Activated naive CD8-positive, alpha-beta T cell treated with anti-CD3 and anti-CD28 coated beads, Interleukin-2, amount 10 ng/mL, durations not matched to agents 7 days and 5 days (primary cell): ENCODE data around the gene FCAMR. TPM values are rescaled to one million over a fixed set of nuclear protein-coding genes. Genes with fewer than 3 reads are reported as not detected.

Experiments
- ATAC-seq: fragments of 150-1000 bp; cut with Tn5 transposase; one replicate; pipeline ENCODE4 v1.10.0; 2021; ENCODE audit warnings: low read depth, moderate library complexity
- POLR2A ChIA-PET: fragments of 350-600 bp; sonication (Branson Sonifier 250); formaldehyde crosslinking; loops from one replicate; lab custom pipeline; 2021; ENCODE audit warnings: antibody characterized with exemption; lab: Charles Lee
- DNase-seq: peaks from one replicate; pipeline ENCODE4 v3.0.0; 2021
- H3K27ac Mint-ChIP-seq: one replicate; pipeline ENCODE4 v1.8.0; 2022; ENCODE audit warnings: mild to moderate bottlenecking, mixed read lengths
- H3K27me3 Mint-ChIP-seq: one replicate; pipeline ENCODE4 v1.8.0; 2022; ENCODE audit warnings: mild to moderate bottlenecking, moderate library complexity, mixed read lengths
- H3K36me3 Mint-ChIP-seq: one replicate; pipeline ENCODE4 v1.8.0; 2021; ENCODE audit warnings: mild to moderate bottlenecking, mixed read lengths
- H3K4me1 Mint-ChIP-seq: one replicate; pipeline ENCODE4 v1.8.0; 2021; ENCODE audit warnings: mixed read lengths
- H3K4me3 Mint-ChIP-seq: one replicate; pipeline ENCODE4 v1.8.0; 2022; ENCODE audit warnings: mild to moderate bottlenecking, moderate library complexity, mixed read lengths
- H3K9me3 Mint-ChIP-seq: one replicate; pipeline ENCODE4 v1.8.0; 2021; ENCODE audit warnings: mixed read lengths
- total RNA-seq, 2 experiments: library from RNA; stranded (reverse); gene quantifications; one replicate each; pipeline ENCODE4 v1.2.3, GENCODE V29; 2021

FCAMR gene
- total RNA-seq, 2 experiments from 2014 or later = 0.22 TPM; not detected in 1

DNA sequence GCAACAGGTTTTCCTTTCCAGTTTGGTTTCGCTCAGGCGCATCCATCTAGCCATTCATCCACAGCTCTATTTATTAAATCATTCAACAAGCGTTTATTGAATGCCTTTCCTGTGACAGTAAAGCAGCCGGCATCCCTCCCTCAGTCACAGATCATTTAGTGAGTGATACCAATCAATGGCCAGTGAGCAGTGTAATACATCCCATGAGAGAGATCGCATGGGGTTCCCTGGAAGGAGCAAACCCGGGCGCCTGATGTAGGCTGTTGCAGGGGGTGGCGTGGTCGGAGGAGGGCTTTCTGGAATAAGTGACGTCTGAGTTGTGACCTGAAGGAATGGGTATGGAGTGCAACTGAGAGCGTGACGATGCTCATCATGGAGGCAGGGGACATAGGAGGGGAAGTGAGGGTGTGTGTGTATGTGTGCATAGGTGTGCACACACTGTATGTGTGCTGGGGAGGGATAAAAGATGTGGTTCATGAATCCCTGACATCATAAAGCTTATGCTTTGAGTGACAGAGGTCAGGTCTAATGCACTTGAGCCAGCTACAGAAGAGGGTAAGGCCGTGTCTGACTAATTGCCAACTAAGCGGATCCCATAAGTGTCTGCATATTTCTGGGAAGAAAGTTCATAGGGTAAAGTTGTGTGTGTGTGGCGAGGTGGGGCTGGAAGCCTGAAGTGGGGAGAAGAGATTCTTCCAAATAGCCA lies 55.1 kb downstream of the FCAMR start:
- H3K4me3 Mint-ChIP-seq = peak overlapping the region; percentile 3

GRCh38 chr1:206913766-206914537 lies 56.3 kb downstream of the FCAMR start:
- Mint-ChIP-seq H3K4me1 (peaks cover 64% of the 10 kb centered on the region), H3K9me3 (no peaks in the 10 kb centered on the region), H3K27me3 (no peaks in the 10 kb centered on the region), H3K36me3 (peaks cover 50% of the 10 kb centered on the region), H3K4me3 (no peak overlapping the region), H3K27ac (peak overlapping the region; percentile 22)
- ATAC-seq (no peak), DNase-seq (no peak)
- POLR2A ChIA-PET = interaction anchor here (1.0 kb wide), 1 partner anchor 179 kb away, joined by 4 read pairs; no protein-coding TSS in a partner anchor

More for the DNA sequence above, 55.1 kb downstream of the FCAMR start:
- DNase-seq (no peak), ATAC-seq (no peak)
- Mint-ChIP-seq H3K36me3 (peaks cover 52% of the 10 kb centered on the region), H3K27ac (no peak overlapping the region), H3K9me3 (no peaks in the 10 kb centered on the region), H3K27me3 (no peaks in the 10 kb centered on the region), H3K4me1 (peaks cover 71% of the 10 kb centered on the region)
- POLR2A ChIA-PET = no interaction called here

- POLR2A ChIA-PET = interaction anchor here (0.6 to 2.2 kb wide), 5 partner anchors 9 to 198 kb away, joined by 3 to 14 read pairs (median 10); partner anchors contain the start of gene FCMR
- H3K36me3 Mint-ChIP-seq = peaks cover 48% of the 10 kb centered on the region
- no peaks in the 10 kb centered on the region for H3K9me3 Mint-ChIP-seq
- peaks cover 57% of the 10 kb centered on the region for H3K4me1 Mint-ChIP-seq
- no peaks in the 10 kb centered on the region for H3K27me3 Mint-ChIP-seq
- ATAC-seq (peak; percentile 43), DNase-seq (no peak)
- no peak overlapping the region for H3K4me3 Mint-ChIP-seq
- H3K27ac Mint-ChIP-seq = no peak overlapping the region
Measured at GRCh38 chr1:206912445-206913095, 57.7 kb downstream of the FCAMR start.

- POLR2A ChIA-PET = interaction anchor here (2.0 to 2.2 kb wide), 2 partner anchors 10 to 14 kb away, joined by 10 to 14 read pairs; partner anchors contain the start of gene FCMR
- no peaks in the 10 kb centered on the region for H3K9me3 Mint-ChIP-seq
- no peak overlapping the region for H3K27ac Mint-ChIP-seq
- H3K36me3 Mint-ChIP-seq = peaks cover 41% of the 10 kb centered on the region
- H3K27me3 Mint-ChIP-seq = no peaks in the 10 kb centered on the region
- peaks cover 49% of the 10 kb centered on the region for H3K4me1 Mint-ChIP-seq
- H3K4me3 Mint-ChIP-seq = no peak overlapping the region
- DNase-seq (no peak), ATAC-seq (no peak)
Measured at GRCh38 chr1:206911064-206911663, 59.1 kb downstream of the FCAMR start.

GRCh38 chr1:206909883-206910318 lies 60.4 kb downstream of the FCAMR start:
- POLR2A ChIA-PET = interaction anchor here (0.6 to 2.5 kb wide), 8 partner anchors 9 to 253 kb away, joined by 3 to 21 read pairs (median 4); partner anchors contain the start of gene FCMR
- DNase-seq (no peak), ATAC-seq (no peak)
- H3K4me3 Mint-ChIP-seq = peak overlapping the region; percentile 46
- no peaks in the 10 kb centered on the region for H3K9me3 Mint-ChIP-seq
- H3K27ac Mint-ChIP-seq = no peak overlapping the region
- H3K4me1 Mint-ChIP-seq = peaks cover 49% of the 10 kb centered on the region
- no peaks in the 10 kb centered on the region for H3K27me3 Mint-ChIP-seq
- H3K36me3 Mint-ChIP-seq = peaks cover 39% of the 10 kb centered on the region

- no peaks in the 10 kb centered on the region for H3K27me3 Mint-ChIP-seq
- peaks cover 44% of the 10 kb centered on the region for H3K36me3 Mint-ChIP-seq
- DNase-seq = peak; percentile 65
- peak overlapping the region; percentile 58 for H3K4me3 Mint-ChIP-seq
- peaks cover 49% of the 10 kb centered on the region for H3K4me1 Mint-ChIP-seq
- POLR2A ChIA-PET = interaction anchor here (0.6 to 2.5 kb wide), 10 partner anchors 10 to 274 kb away, joined by 3 to 21 read pairs (median 4); partner anchors contain the start of genes DYRK3 and FCMR
- peak; percentile 44 for ATAC-seq
- H3K27ac Mint-ChIP-seq = no peak overlapping the region
- H3K9me3 Mint-ChIP-seq = no peaks in the 10 kb centered on the region
Measured at GRCh38 chr1:206909161-206909882, 60.9 kb downstream of the FCAMR start.

GRCh38 chr1:206908038-206908437 lies 62.2 kb downstream of the FCAMR start:
- DNase-seq (no peak), ATAC-seq (no peak)
- Mint-ChIP-seq H3K36me3 (peaks cover 43% of the 10 kb centered on the region), H3K27me3 (no peaks in the 10 kb centered on the region), H3K4me3 (no peak overlapping the region), H3K27ac (no peak overlapping the region), H3K4me1 (peaks cover 48% of the 10 kb centered on the region), H3K9me3 (no peaks in the 10 kb centered on the region)
- POLR2A ChIA-PET = interaction anchor here (1.4 to 2.5 kb wide), 3 partner anchors 11 to 273 kb away, joined by 4 to 21 read pairs (median 7); partner anchors contain the start of genes DYRK3 and FCMR

Other genes with a start within 250 kb of the FCAMR start
- gene IL19, start 199.7 kb downstream of the FCAMR start, total RNA-seq = not detected
- gene IL10, start 198.0 kb downstream of the FCAMR start, total RNA-seq = under 1 TPM in 1 of 2 experiments, not detected in 1; 0.17 TPM
- not detected for gene IL20, start 104.8 kb downstream of the FCAMR start, total RNA-seq
- gene IL24, start 73.0 kb downstream of the FCAMR start, total RNA-seq = not detected
- gene FCMR, start 48.5 kb downstream of the FCAMR start, total RNA-seq = 100 to 1,000 TPM; 145 to 159 TPM
- gene PIGR, start 24.0 kb downstream of the FCAMR start, total RNA-seq = not detected
- not detected for gene C1orf116, start 62.3 kb upstream of the FCAMR start, total RNA-seq
- 10 to 100 TPM; 10.1 to 10.2 TPM for gene YOD1, start 80.7 kb upstream of the FCAMR start, total RNA-seq
- gene PFKFB2, start 82.8 kb upstream of the FCAMR start, total RNA-seq = 1 to 10 TPM; 4.6 to 4.8 TPM
- gene C4BPB, start 118.4 kb upstream of the FCAMR start, total RNA-seq = 1 to 10 TPM; 1.0 to 2.7 TPM
- not detected for gene C4BPA, start 133.8 kb upstream of the FCAMR start, total RNA-seq